GDM1 (cell line): Measurements from ENCODE around the gene CWC15.
"Not testable (repeated sequence)": the region's sequence is repeated elsewhere in the genome, so short reads cannot be mapped to it uniquely, and the experiment has no call there.

Experiments
- DNase-seq: peaks from one replicate; lab custom pipeline; 2025; lab: John Stamatoyannopoulos, UW

Gene CWC15

GRCh38 chr11:94973099-94973968, at the start of gene CWC15, which contains the start of gene KDM4D:
Gene CWC15 (minus strand): TSS chr11:94973556. CDS start chr11:94972185, 1,371 bp downstream.
Gene KDM4D (plus strand): TSS chr11:94973709. CDS start chr11:94997373, 23,664 bp downstream.
- DNase-seq = peak; percentile 85

GRCh38 chr11:95021468-95021867, 48.1 kb upstream of the CWC15 start:
- DNase-seq = not testable (repeated sequence)

- DNase-seq = no peak
Measured at GRCh38 chr11:95016139-95016538, 42.8 kb upstream of the CWC15 start.

- DNase-seq = no peak
Measured at GRCh38 chr11:95014184-95014821, 40.9 kb upstream of the CWC15 start.

- no peak for DNase-seq
Measured at GRCh38 chr11:95011376-95011775, 38.0 kb upstream of the CWC15 start.

- DNase-seq = no peak
Measured at GRCh38 chr11:95005642-95006041, 32.3 kb upstream of the CWC15 start.

GRCh38 chr11:95003716-95004115, 30.4 kb upstream of the CWC15 start:
- no peak for DNase-seq

GRCh38 chr11:94998285-94998684, 24.9 kb upstream of the CWC15 start:
- no peak for DNase-seq

- DNase-seq = no peak
Measured at GRCh38 chr11:94997437-94997836, 24.1 kb upstream of the CWC15 start.

GRCh38 chr11:94993400-94993943, 20.1 kb upstream of the CWC15 start:
- DNase-seq = no peak

GRCh38 chr11:94988748-94989147, 15.4 kb upstream of the CWC15 start:
- no peak for DNase-seq

GRCh38 chr11:94987378-94987777, 14.0 kb upstream of the CWC15 start:
- no peak for DNase-seq

GRCh38 chr11:94975599-94975998, 2.2 kb upstream of the CWC15 start:
- no peak for DNase-seq

- no peak for DNase-seq
Measured at GRCh38 chr11:94974178-94974577, 822 bp upstream of the CWC15 start.

GRCh38 chr11:94972700-94973098, 657 bp downstream of the CWC15 start:
- DNase-seq = no peak

GRCh38 chr11:94968334-94968958, 4.9 kb downstream of the CWC15 start:
- DNase-seq = no peak

GRCh38 chr11:94964934-94965333, 8.4 kb downstream of the CWC15 start:
- no peak for DNase-seq

- no peak for DNase-seq
Measured at GRCh38 chr11:94961255-94961654, 12.1 kb downstream of the CWC15 start.

GRCh38 chr11:94960488-94960887, 12.9 kb downstream of the CWC15 start:
- DNase-seq = no peak

- no peak for DNase-seq
Measured at GRCh38 chr11:94959179-94959578, 14.2 kb downstream of the CWC15 start.

GRCh38 chr11:94958121-94958696, 15.1 kb downstream of the CWC15 start:
- no peak for DNase-seq

GRCh38 chr11:94956963-94957362, 16.4 kb downstream of the CWC15 start:
- no peak for DNase-seq
